Measurements from ENCODE around the gene NR2F6.
"Not testable (repeated sequence)": the region's sequence is repeated elsewhere in the genome, so short reads cannot be mapped to it uniquely, and the experiment has no call there.

Gene NR2F6

DNA sequence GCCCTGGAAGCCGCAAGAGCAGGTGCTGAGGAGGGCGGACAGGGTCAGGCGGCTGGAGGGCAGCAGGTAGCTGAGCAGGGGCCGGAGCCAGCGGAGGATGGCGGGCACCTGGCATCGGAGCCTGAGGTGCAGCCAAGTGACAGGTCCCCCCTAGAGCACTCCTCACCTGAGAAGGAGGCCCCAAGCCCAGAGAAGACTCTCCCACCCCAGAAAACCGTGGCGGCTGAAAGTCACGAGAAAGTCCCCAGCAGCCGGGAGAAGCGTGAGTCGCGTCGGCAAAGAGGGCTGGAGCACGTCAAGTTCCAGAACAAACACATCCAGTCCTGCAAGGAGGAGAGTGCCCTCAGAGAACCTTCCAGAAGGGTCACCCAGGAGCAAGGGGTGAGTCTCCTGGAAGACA lies 51.1 kb downstream of the NR2F6 start:
- peaks cover 100% of the 10 kb centered on the region for H3K36me3 ChIP-seq
- TF ChIP-seq, protein P1, sequence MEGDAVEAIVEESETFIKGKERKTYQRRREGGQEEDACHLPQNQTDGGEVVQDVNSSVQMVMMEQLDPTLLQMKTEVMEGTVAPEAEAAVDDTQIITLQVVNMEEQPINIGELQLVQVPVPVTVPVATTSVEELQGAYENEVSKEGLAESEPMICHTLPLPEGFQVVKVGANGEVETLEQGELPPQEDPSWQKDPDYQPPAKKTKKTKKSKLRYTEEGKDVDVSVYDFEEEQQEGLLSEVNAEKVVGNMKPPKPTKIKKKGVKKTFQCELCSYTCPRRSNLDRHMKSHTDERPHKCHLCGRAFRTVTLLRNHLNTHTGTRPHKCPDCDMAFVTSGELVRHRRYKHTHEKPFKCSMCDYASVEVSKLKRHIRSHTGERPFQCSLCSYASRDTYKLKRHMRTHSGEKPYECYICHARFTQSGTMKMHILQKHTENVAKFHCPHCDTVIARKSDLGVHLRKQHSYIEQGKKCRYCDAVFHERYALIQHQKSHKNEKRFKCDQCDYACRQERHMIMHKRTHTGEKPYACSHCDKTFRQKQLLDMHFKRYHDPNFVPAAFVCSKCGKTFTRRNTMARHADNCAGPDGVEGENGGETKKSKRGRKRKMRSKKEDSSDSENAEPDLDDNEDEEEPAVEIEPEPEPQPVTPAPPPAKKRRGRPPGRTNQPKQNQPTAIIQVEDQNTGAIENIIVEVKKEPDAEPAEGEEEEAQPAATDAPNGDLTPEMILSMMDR (IDR thresholded peaks at IDR 0.05), result no peak

DNA sequence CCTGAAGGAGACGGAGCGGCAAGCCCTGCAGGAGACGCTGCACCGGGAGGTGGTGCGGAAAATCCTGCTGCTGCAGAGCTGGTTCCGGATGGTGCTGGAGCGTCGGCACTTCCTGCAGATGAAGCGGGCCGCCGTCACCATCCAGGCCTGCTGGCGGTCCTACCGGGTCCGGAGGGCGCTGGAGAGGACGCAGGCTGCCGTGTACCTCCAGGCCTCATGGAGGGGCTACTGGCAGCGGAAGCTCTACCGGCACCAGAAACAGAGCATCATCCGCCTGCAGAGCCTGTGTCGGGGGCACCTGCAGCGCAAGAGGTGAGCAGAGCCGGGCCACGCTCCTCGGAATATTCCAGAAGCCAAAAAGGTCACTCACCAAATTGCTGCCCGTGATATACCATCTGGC lies 53.0 kb downstream of the NR2F6 start:
- no peak overlapping the region for H3K27ac ChIP-seq
- H3K9me3 ChIP-seq, result peaks cover 12% of the 10 kb centered on the region
- TF ChIP-seq, protein P1 (IDR thresholded peaks at IDR 0.05), result no peak
- no peaks in the 10 kb centered on the region for H3K4me1 ChIP-seq (ENCODE audit: control insufficient read depth in 1 of 2, insufficient read depth in 1 of 2, low read depth in 1 of 2, low read length in 1 of 2)
- H3K27me3 ChIP-seq, result no peaks in the 10 kb centered on the region
- no peak overlapping the region for H3K4me3 ChIP-seq (ENCODE audit: low read depth in 1 of 2, low read length in 1 of 2)
- H3K36me3 ChIP-seq, result peaks cover 100% of the 10 kb centered on the region

More for the DNA sequence above, 51.1 kb downstream of the NR2F6 start:
- Histone ChIP-seq H3K27me3 (no peaks in the 10 kb centered on the region), H3K4me3 (ENCODE audit: low read depth in 1 of 2, low read length in 1 of 2) (no peak overlapping the region), H3K4me1 (ENCODE audit: control insufficient read depth in 1 of 2, insufficient read depth in 1 of 2, low read depth in 1 of 2, low read length in 1 of 2) (no peaks in the 10 kb centered on the region), H3K9me3 (peaks cover 12% of the 10 kb centered on the region), H3K27ac (no peak overlapping the region)

DNA sequence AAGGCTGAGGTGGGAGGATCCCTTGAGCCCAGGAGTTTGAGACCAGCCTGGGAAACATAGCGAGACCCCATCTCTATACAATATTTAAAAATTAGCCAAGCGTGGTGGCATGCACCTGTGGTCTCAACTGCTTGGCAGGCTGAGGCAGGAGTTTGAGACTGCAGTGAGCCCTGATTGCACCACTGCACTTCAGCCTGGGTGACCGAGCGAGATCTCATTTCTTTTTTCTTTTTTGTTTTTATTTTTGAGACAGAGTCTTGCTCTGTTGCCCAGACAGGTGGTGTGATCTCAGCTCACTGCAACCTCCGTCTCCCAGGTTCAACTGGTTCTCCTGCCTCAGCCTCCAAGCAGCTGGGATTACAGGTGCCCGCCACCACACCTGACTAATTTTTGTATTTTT lies 54.0 kb downstream of the NR2F6 start:
- H3K4me1 ChIP-seq (ENCODE audit: control insufficient read depth in 1 of 2, insufficient read depth in 1 of 2, low read depth in 1 of 2, low read length in 1 of 2); H3K27me3 ChIP-seq; H3K27ac ChIP-seq; H3K4me3 ChIP-seq (ENCODE audit: low read depth in 1 of 2, low read length in 1 of 2): not testable (repeated sequence)
- Histone ChIP-seq H3K9me3 (peaks cover 12% of the 10 kb centered on the region), H3K36me3 (peaks cover 100% of the 10 kb centered on the region)

DNA sequence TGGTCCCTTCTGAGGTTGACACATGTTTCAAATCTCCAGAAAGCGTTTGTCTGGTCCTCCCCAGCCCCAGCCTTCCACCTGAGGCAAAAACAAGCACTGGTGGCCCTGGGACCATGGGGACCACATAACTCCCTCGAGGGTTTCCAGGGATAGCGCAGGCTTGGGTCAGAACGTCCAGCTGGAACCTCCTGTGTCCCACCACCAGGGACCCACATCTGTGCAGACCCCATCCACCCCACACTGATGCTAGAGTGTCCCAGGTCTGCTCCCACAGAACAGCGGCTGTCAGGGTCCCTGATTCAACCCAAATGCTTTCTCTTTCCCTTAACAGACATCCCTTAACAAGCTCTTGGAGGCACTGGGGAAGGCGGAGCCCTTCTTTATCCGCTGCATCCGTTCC lies 60.1 kb downstream of the NR2F6 start:
- TF ChIP-seq, protein P1 (IDR thresholded peaks at IDR 0.05), result no peak
- H3K9me3 ChIP-seq, result peaks cover under 1% of the 10 kb centered on the region
- peaks cover 99% of the 10 kb centered on the region for H3K36me3 ChIP-seq

DNA sequence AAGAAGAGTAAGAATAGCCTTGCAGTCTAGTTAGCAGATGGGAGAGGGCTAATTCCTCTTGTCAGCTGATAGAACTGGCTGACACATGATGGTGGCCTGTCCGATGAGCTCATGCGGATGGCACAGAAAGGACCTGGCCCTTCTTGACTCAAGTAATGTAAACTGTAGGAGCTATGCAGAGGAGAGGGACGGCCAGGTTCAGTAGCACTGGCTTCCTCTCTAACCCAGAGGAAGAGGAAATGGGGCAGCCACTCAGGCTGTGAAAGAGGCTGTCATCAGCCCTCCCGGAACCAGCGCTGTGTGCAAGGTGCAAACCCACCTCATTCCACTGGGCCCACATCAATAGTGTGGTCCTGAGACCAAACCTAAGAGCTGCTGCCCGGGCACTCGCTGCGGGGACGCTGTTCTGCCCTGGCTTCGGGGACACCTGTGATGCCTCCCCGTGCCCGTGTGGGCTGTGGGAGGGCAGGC lies 61.3 kb downstream of the NR2F6 start:
- Histone ChIP-seq H3K36me3 (peaks cover 99% of the 10 kb centered on the region), H3K27ac (peak overlapping the region; percentile 86), H3K4me3 (ENCODE audit: low read depth in 1 of 2, low read length in 1 of 2) (peak overlapping the region; percentile 4 to 36), H3K27me3 (no peaks in the 10 kb centered on the region), H3K9me3 (no peaks in the 10 kb centered on the region), H3K4me1 (ENCODE audit: control insufficient read depth in 1 of 2, insufficient read depth in 1 of 2, low read depth in 1 of 2, low read length in 1 of 2) (peaks cover 24 to 25% of the 10 kb centered on the region in 2 experiments)
- TF ChIP-seq, protein P1 (IDR thresholded peaks at IDR 0.05), result no peak

More for the DNA sequence above, 60.1 kb downstream of the NR2F6 start:
- H3K4me3 ChIP-seq (ENCODE audit: low read depth in 1 of 2, low read length in 1 of 2), result no peak overlapping the region
- no peak overlapping the region for H3K27ac ChIP-seq
- H3K4me1 ChIP-seq (ENCODE audit: control insufficient read depth in 1 of 2, insufficient read depth in 1 of 2, low read depth in 1 of 2, low read length in 1 of 2), result peaks cover 24 to 25% of the 10 kb centered on the region in 2 experiments
- no peaks in the 10 kb centered on the region for H3K27me3 ChIP-seq

DNA sequence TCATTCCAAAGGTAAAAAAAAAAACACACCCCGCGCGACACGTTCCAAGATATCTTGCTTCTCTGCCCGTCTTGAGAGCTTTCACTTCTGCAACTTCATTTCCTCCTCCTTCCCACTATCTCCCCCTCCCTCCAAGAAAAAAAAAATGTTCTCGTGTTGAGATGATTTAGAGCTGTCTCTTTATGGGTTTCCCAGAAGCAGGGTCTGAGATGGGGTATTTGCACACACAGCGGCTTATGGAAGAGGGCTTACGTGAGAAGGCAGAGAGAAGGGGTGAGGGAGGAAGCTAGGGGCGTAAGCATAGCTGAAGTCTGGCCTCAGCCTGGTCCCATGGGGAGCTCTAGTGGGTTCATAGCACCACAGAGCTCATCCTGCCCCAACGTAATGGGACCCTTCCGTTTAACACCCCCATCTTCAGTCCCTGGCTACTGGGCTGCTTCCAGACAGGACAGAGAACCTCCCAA lies 61.8 kb downstream of the NR2F6 start:
- peaks cover 99% of the 10 kb centered on the region for H3K36me3 ChIP-seq
- H3K4me1 ChIP-seq (ENCODE audit: control insufficient read depth in 1 of 2, insufficient read depth in 1 of 2, low read depth in 1 of 2, low read length in 1 of 2), result peaks cover 24 to 25% of the 10 kb centered on the region in 2 experiments
- H3K27me3 ChIP-seq, result no peaks in the 10 kb centered on the region
- no peaks in the 10 kb centered on the region for H3K9me3 ChIP-seq
- H3K4me3 ChIP-seq (ENCODE audit: low read depth in 1 of 2, low read length in 1 of 2), result peak overlapping the region; percentile 4 to 36
- peak overlapping the region; percentile 86 for H3K27ac ChIP-seq
- TF ChIP-seq, protein P1 (IDR thresholded peaks at IDR 0.05), result no peak
